Dendritic cell treated with granulocyte-macrophage colony-stimulating factor and Interleukin-4, amounts not matched to agents 40 ng/mL and 50 ng/mL, for 4 days (primary cell): ENCODE data around the gene COP1.

Source experiments
- H3K27ac Mint-ChIP-seq: one replicate; pipeline ENCODE4 v1.8.0; 2022; ENCODE audit warnings: mild to moderate bottlenecking, mixed read lengths
- H3K27me3 Mint-ChIP-seq: one replicate; pipeline ENCODE4 v1.8.0; 2022; ENCODE audit warnings: mild to moderate bottlenecking, mixed read lengths
- H3K36me3 Mint-ChIP-seq: one replicate; pipeline ENCODE4 v1.8.0; 2022; ENCODE audit warnings: low read depth, mixed read lengths
- H3K4me1 Mint-ChIP-seq: one replicate; pipeline ENCODE4 v1.8.0; 2022; ENCODE audit warnings: low read depth, mixed read lengths
- H3K4me3 Mint-ChIP-seq: one replicate; pipeline ENCODE4 v1.8.0; 2022; ENCODE audit warnings: mild to moderate bottlenecking, moderate library complexity, mixed read lengths
- H3K9me3 Mint-ChIP-seq: one replicate; pipeline ENCODE4 v1.8.0; 2022; ENCODE audit warnings: mixed read lengths
- intact Hi-C: fragments of 100-400 bp; cut with micrococcal nuclease; formaldehyde crosslinking; loops from one replicate; pipeline ENCODE4 v1.15.0; 2022

COP1 gene

DNA sequence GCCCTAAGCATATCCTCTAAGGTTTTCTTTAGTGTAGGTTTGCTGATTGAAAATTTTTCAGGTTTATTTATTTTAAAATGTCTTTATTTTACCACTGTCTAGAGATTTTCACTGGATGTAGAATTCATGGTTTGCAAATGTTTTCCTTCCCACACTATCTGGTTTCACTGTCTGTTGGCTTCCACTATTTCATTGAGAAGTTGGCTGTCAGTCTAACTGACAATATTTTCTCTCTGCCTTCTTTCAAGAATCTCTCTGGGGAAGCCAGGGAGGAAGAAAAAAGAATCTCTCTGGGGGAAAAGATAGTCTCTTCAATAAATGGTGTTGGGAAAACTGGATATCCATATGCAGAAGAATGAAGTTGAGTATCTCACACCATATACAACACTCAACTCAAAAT, 226.0 kb downstream of the COP1 start:
- Mint-ChIP-seq H3K9me3 (peaks cover 41% of the 10 kb centered on the region), H3K36me3 (peaks cover 69% of the 10 kb centered on the region), H3K27ac (no peak overlapping the region), H3K27me3 (no peaks in the 10 kb centered on the region), H3K4me3 (no peak overlapping the region), H3K4me1 (peaks cover 5% of the 10 kb centered on the region)
- intact Hi-C loops = no loop called here

DNA sequence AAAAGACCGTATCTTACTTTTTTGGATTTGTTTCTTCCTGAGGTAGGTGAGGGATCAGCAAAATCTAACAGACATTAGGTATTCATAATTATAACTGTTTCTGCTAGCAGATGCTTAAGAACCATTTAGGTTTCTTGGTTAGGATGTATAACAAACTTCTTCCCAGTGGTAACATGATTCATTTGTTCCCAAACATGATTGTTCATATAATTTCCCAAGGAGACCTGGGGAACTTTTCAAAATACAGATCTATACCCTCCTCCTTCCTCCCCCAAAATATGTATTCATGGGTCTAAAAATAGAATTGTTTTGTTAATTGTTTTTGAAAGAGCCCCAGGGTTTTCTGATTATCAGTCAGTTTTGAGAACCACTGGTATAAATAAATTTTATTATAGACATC, 228.2 kb downstream of the COP1 start:
- H3K4me3 Mint-ChIP-seq = no peak overlapping the region
- no peak overlapping the region for H3K27ac Mint-ChIP-seq
- peaks cover 5% of the 10 kb centered on the region for H3K4me1 Mint-ChIP-seq
- H3K27me3 Mint-ChIP-seq = no peaks in the 10 kb centered on the region
- intact Hi-C loops = no loop called here
- H3K9me3 Mint-ChIP-seq = peaks cover 25% of the 10 kb centered on the region
- H3K36me3 Mint-ChIP-seq = peaks cover 67% of the 10 kb centered on the region

DNA sequence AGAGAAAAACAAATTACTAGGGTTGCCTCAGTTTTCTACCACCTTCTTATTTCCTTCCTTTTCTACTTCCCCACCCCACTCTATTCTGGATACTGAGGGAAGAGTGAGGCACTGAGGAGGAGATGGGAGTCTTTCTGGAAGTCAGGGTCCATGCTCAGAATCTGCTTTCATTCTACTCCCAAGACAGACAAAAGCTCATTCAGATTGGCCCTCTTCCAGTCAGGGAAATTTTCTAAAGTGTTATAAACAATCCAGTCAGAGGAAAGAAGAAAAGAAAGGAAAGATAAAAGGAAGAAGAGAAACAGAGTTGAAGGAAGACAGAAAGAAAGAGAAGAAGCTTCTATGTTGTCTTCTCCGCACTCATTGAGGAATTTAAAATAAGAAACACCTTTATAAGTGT, 228.6 kb downstream of the COP1 start:
- Mint-ChIP-seq H3K9me3 (peaks cover 21% of the 10 kb centered on the region), H3K27ac (no peak overlapping the region), H3K36me3 (peaks cover 67% of the 10 kb centered on the region), H3K4me3 (no peak overlapping the region), H3K4me1 (peaks cover 5% of the 10 kb centered on the region), H3K27me3 (no peaks in the 10 kb centered on the region)
- intact Hi-C loops = no loop called here

DNA sequence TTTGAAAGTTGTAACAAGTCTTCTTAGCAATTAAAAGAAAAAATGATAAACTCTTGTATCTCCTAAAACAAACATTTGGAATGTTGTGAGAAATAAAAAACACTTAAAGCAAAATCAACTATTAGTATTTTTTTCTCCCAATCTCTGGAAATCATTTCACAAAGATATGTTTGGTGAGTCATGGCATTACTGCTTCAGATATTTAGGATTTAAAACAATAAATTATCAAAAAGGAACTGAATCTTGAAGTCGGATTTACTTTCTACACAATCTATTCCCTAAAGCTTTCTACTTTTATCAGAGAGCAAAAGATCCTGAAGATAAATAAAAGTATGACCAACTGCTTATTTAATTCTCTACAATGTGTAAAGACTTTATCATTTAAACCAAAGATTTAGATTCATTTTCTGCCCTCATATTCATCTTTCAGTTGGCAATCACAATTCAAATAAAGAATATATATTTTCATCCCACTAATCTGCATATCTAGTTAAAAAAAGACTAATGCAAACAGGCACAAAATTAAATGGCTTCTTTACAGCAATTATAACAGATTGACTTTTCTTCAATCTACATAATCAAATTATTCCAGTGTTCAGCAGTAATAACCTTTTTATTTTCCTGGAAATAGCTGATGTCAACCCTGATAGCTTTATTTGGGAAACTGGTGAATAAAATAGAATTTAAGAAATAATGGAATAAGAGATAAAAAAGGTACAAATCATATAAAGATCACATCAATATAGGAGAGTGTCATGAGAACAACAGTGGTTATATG, 230.0 kb downstream of the COP1 start:
- Mint-ChIP-seq H3K36me3 (peaks cover 53% of the 10 kb centered on the region), H3K27ac (no peak overlapping the region), H3K9me3 (peaks cover 12% of the 10 kb centered on the region), H3K4me1 (peaks cover 5% of the 10 kb centered on the region), H3K4me3 (no peak overlapping the region), H3K27me3 (no peaks in the 10 kb centered on the region)
- intact Hi-C loops = no loop called here

DNA sequence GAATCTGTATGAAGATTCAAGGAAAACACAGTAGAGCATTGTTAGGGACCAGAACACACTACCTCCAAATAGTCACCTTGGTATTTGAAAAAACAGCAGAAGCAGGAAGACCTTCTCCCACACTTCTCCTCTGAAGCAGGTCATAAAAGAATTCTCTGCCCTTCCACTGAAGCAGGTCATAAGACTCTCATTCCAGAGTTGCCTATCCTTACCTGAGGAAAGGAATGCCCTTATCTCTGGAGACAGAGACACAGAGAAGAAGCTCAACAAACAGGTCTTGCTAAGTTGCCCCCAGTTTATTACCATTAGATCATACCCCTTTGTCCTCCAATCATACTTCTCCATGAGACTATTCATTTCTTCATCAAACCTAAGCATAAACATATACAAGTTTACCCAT, 237.9 kb downstream of the COP1 start:
- Mint-ChIP-seq H3K4me3 (no peak overlapping the region), H3K27ac (no peak overlapping the region), H3K9me3 (no peaks in the 10 kb centered on the region), H3K4me1 (peaks cover 2% of the 10 kb centered on the region), H3K36me3 (peaks cover 31% of the 10 kb centered on the region), H3K27me3 (no peaks in the 10 kb centered on the region)
- intact Hi-C loops = no loop called here

DNA sequence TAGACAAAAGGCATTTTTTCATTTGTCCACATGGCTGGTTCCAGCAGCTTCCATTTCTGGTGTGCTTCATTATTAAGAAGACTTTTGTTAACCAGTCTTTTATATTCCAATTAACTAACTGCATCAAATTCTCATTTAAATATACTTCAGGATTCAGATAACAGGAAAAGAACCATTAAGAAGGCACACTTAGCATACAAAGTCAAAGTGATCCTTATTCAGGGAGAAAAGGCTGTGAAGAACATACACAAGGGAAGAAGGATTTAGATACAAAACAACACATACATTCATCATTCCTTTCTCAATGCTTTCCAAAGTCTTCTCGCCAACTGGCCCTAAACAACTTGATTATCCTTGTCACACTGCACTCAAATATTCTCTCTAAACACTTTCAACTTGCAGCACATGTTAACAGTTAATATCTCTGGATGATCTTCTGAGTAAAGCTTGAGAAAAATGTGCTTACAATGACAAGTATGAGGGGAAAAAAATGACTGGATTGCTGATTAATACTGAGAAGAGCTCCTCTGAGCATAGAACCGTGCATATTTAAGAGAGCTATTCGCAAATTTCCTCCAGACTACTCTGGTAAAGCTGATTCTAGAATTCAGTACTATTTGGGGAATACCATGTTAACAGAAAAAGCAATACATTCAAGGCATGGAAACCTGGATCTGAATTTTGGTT, 238.5 kb downstream of the COP1 start:
- Mint-ChIP-seq H3K9me3 (no peaks in the 10 kb centered on the region), H3K27ac (no peak overlapping the region), H3K4me1 (peaks cover 6% of the 10 kb centered on the region), H3K27me3 (no peaks in the 10 kb centered on the region), H3K36me3 (peaks cover 29% of the 10 kb centered on the region), H3K4me3 (no peak overlapping the region)
- intact Hi-C loops = no loop called here

DNA sequence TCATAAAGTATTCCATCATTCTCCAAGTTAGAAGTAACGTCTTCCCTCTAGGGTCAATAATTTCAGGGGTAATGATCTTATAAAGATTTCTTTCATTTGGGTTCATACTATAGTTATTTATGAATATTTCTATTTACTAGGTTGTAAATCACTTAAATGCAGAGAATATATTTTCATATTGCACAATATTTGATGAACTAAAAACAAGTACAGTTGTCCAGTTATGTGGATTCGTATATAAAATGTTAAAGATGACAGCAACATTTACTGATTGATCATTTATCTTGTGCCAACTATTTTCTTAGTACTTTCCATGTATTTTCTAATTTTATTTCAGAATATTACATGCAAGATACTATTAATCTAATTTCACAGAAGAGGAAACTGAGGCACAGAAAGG, 243.3 kb downstream of the COP1 start:
- no peaks in the 10 kb centered on the region for H3K9me3 Mint-ChIP-seq

DNA sequence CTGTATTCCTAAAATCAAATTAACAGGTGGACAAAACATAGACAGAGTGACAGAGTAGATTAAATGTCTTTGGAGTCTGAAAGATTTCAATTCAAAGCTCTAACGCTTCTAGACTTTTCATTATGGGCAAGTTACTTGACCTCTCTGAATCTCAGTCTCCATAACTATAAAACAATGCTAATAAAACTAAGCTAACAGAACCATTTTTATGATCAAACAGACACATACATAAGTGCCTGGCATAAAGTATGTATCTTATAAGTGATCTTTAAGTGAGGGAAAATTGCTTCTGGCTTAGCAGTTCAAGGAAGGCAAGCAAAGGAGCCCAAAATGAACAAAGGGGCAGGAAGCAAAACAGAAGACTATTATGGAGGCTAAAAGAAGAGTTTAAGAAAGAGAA, 246.9 kb downstream of the COP1 start:
- peaks cover 6% of the 10 kb centered on the region for H3K4me1 Mint-ChIP-seq
- intact Hi-C loops = no loop called here
- no peak overlapping the region for H3K4me3 Mint-ChIP-seq
- H3K36me3 Mint-ChIP-seq = peaks cover 56% of the 10 kb centered on the region
- no peaks in the 10 kb centered on the region for H3K27me3 Mint-ChIP-seq
- H3K27ac Mint-ChIP-seq = no peak overlapping the region
- H3K9me3 Mint-ChIP-seq = no peaks in the 10 kb centered on the region

More for the DNA sequence above, 243.3 kb downstream of the COP1 start:
- H3K4me1 Mint-ChIP-seq = peaks cover 6% of the 10 kb centered on the region
- H3K27ac Mint-ChIP-seq = no peak overlapping the region
- intact Hi-C loops = no loop called here
- peaks cover 56% of the 10 kb centered on the region for H3K36me3 Mint-ChIP-seq
- no peak overlapping the region for H3K4me3 Mint-ChIP-seq
- H3K27me3 Mint-ChIP-seq = no peaks in the 10 kb centered on the region

DNA sequence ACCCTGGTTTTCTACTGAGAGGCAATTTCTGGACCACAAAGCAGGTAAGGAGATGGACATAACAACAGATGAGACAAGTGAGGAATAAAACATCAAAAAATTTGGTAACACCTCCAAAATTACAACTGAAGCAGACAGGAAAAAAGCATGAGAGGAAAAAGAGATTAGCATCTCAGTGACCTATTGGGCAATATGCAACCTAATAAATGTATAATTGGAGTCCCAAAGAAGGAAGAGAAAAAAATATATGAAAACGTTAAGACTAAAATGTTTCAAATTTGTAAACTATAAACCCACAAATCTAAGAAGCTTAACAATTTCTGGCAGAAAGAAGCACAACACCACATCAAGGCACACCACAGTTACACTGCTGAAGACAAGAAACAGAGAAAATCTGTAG, 255.5 kb downstream of the COP1 start:
- intact Hi-C loops = no loop called here
- Mint-ChIP-seq H3K27ac (no peak overlapping the region), H3K36me3 (peaks cover 84% of the 10 kb centered on the region), H3K4me1 (no peaks in the 10 kb centered on the region), H3K27me3 (no peaks in the 10 kb centered on the region), H3K9me3 (peaks cover 14% of the 10 kb centered on the region), H3K4me3 (no peak overlapping the region)

DNA sequence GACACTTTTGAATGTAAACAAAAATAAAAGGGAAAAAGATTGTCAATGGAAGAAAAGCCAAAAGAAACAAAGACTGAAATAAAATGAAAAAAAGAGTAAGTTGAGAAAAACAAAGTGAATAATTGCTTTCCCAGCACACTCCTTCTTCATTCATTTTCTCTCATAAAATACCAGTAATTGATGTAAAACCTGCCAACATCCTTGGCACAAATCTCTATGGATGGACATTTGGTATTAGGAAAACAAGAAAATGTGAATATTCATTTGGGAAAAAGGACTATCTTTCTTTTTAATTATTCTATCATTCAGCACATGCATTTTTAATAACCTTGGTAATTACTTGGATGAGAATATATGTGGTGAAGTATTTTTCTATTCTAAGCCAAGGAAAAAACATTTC, 259.3 kb downstream of the COP1 start:
- H3K36me3 Mint-ChIP-seq = peaks cover 75% of the 10 kb centered on the region
- H3K9me3 Mint-ChIP-seq = peaks cover 14% of the 10 kb centered on the region

DNA sequence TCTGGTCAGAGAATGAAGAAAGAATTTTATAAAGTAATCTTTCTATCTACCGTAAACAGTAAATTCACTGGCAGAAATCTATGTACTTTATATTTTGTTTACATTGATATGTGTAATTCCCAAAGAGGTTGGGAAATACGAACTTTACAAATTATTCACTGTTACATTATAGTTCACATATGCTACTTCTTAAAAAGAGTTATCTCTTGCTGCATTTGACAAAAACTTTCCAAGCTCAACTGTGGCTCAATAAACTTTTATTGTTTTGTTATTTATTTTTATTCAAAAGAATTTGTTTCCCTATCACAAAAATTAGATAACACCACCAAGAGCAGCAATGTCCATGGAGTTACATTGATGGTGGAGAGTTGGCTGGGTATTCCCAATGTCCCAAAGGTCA, 262.5 kb downstream of the COP1 start:
- Mint-ChIP-seq H3K27me3 (no peaks in the 10 kb centered on the region), H3K9me3 (no peaks in the 10 kb centered on the region), H3K4me3 (no peak overlapping the region), H3K36me3 (peaks cover 80% of the 10 kb centered on the region), H3K27ac (no peak overlapping the region), H3K4me1 (no peaks in the 10 kb centered on the region)
- intact Hi-C loops = no loop called here

More for the DNA sequence above, 259.3 kb downstream of the COP1 start:
- no peaks in the 10 kb centered on the region for H3K27me3 Mint-ChIP-seq
- no peaks in the 10 kb centered on the region for H3K4me1 Mint-ChIP-seq
- intact Hi-C loops = no loop called here
- H3K27ac Mint-ChIP-seq = no peak overlapping the region
- H3K4me3 Mint-ChIP-seq = no peak overlapping the region

DNA sequence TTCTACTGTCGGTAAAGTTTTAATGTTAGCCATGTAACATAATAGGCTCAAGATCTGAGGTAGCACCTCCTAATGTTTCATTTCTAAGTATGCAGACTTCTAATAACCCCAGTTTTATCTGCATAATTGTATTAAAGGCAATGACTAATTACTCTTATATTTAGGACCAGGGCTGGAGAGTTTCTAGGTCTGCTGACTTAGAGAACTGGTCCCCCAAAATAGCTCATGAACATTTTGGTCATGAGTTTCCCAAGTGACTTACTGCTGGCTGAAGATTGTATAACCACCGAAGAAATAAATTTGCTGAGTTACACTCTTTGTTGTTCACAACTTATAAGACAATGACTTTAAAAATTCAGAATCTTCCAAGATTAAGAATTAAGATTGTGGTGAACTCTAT, 265.9 kb downstream of the COP1 start:
- intact Hi-C loops = no loop called here
- peaks cover 78% of the 10 kb centered on the region for H3K36me3 Mint-ChIP-seq
- H3K27me3 Mint-ChIP-seq = no peaks in the 10 kb centered on the region
- H3K9me3 Mint-ChIP-seq = no peaks in the 10 kb centered on the region
- no peak overlapping the region for H3K4me3 Mint-ChIP-seq
- no peaks in the 10 kb centered on the region for H3K4me1 Mint-ChIP-seq
- H3K27ac Mint-ChIP-seq = no peak overlapping the region

DNA sequence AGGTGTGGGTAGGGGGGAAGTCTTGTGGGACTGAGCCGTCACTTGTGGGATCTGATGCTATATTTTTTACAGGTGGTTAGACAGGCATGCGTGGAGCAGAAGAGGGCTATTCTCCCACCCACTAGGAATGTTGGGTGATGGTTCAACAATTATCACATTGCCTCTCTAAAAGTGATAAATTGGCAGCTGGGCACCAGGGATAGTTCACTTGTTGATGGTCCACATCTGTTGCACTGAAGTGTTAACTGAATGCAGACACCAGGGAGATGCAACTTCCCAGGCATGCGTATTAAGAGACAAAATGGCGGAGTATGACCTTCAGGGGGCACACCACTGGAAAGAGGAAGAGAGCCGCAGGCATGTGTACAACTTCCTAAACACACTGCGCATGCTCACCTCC, 270.4 kb downstream of the COP1 start:
- no peaks in the 10 kb centered on the region for H3K4me1 Mint-ChIP-seq
- no peak overlapping the region for H3K4me3 Mint-ChIP-seq
- intact Hi-C loops = no loop called here
- no peak overlapping the region for H3K27ac Mint-ChIP-seq
- no peaks in the 10 kb centered on the region for H3K9me3 Mint-ChIP-seq
- peaks cover 77% of the 10 kb centered on the region for H3K36me3 Mint-ChIP-seq
- no peaks in the 10 kb centered on the region for H3K27me3 Mint-ChIP-seq

DNA sequence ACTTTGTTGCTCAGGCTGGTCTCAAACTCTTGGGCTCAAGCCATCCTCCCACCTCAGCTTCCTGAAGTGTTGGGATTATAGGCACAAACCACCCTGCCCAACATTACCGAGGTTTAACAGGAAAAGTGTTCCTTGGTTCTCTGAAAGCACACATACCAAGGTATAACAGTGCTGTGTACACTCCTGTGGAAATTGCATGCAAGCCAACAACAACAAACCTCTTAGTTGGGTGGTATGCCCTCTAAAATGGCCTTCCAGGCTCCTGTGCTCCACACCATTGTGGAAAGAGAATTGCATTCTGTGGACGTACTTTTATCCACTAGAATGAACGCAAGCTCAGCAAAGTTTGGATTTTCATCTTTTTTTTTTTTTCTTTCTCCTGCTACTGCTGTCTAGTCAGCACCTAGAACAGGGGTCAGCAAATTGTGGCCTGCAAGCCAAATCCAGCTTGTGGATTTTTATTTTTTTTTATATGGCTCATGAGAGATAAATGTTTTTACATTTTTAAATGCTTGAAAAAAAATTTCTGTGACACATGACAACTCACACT, 271.4 kb downstream of the COP1 start:
- Mint-ChIP-seq H3K27ac (no peak overlapping the region), H3K36me3 (peaks cover 75% of the 10 kb centered on the region), H3K9me3 (no peaks in the 10 kb centered on the region), H3K27me3 (no peaks in the 10 kb centered on the region), H3K4me3 (no peak overlapping the region), H3K4me1 (no peaks in the 10 kb centered on the region)
- intact Hi-C loops = no loop called here
